Stimulated activated CD4-positive, alpha-beta T cell treated with anti-CD3 and anti-CD28 coated beads, Interleukin-2, amount 100 ng/mL, for 24 hours (primary cell): ENCODE results near the gene HNRNPU.

Experiments
- DNase-seq, 2 donors: peaks; one replicate each; pipeline ENCODE4 v3.0.0-alpha.2; 2020

The HNRNPU gene

GRCh38 chr1:244800821-244801220, 63.5 kb downstream of the HNRNPU start:
- DNase-seq: no peak
